HG03460 (cell line): ENCODE results near the gene MED17.

ENCODE experiments used
- ATAC-seq: cut with Tn5 transposase; IDR thresholded peaks from one replicate; pipeline ENCODE4 v1.9.1; 2021; ENCODE audit not compliant: unreplicated experiment

The MED17 gene

DNA sequence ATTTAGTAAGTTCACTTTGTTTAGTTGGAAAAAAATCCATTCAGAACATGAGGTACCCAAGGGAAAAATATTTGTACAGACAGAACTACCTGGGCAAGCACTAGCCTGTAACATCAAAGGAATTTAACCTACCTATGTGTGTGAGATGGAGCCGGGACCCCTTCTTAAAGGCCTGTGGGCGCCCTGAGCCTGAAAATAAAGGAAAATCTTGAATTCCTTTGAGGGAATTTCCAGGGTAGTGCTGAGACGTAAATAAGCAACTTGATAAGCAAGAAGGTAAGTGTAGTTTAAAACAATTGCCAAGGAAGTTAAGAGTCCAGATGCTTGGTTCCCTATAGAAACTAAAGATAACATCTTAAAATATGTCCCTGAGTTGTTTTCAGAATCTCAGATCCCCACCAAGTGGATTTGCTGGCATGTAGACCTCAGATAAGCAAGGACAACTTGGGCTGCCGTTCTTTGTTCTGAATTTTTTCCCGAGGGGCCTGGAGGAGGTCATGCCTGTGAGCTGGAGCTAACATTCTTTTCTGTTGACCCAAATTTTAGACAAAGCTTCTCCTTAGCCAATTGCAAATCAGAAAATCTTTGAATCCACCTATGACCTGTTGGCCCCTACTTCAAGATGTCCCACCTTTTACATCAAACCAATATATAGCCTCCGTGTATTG, 31.0 kb downstream of the MED17 start:
- ATAC-seq: no peak

DNA sequence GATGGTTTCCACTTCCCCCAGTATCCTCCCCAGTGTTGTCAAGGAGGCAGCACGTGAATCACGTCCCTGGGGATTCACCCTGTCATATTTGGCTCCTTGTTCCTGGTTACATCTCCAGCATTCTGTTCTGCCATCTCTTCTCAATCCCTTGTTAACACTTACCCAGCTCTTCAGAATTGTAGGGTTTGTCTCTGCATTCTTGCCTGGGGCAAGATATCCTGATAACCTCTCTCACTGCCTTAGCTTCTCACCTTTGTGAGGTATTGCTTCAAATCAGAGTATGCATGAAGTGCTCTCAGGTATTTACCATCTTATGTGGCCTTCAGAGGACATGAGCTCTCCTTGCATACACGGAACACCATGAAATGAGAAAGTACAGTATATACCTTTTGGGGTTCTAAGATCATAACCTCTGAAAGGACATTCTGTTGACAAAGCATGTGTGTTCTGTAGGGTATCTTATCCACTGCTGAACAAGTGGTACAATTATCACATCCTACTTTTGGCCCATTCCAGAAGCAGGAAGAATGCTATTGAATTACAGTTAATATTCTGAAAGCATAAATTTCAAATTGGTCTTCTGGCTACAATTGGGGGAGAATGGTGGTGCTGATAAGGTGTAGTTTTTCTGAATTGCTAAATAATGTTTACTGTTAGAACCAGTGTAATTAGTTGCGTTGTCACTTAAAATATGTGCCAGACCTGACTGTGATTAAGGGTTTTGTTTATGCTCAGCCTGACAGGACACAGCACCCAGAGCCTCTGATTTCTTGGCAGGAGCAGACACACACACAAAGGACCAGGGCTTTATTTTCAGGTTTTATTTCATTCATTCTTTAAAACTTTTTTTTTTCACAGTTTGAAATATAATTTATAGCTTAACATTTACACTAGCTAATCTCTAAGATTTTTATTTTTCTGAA, 33.6 kb downstream of the MED17 start:
- ATAC-seq: no peak

DNA sequence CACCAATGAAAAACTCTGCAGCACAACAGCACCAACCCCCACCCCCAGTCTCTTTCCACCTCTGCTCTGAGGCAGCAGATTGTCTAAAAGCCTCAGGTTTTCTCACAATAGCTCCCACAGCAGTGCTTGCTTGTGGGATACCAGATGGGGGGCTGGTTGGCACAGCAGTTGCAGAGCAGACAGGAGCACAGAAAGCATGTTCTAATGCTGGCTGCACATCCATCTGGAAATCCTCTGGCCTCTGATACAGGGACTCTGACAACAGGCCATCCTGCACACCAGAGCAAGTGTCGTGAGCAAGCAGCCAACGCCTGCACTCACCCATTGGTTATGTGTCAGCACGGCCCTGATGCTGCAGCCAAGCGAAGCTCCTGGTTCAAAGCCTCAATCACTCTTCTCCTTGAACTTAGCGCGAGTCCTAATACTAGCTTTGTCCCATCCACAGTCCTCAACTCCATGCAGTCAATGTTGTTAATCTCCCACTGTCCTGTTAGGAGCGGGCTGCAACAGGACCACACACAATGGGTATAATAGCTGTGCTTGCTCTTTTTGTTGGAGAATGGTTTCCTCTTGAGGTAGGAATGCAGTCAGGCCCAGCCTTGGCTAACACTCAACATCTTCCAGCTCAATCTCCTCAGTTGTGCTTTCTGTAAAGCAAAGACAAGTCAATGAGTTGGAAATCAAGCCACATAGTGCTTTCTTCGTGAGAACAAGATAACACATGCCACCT, 36.0 kb downstream of the MED17 start:
- no peak for ATAC-seq

DNA sequence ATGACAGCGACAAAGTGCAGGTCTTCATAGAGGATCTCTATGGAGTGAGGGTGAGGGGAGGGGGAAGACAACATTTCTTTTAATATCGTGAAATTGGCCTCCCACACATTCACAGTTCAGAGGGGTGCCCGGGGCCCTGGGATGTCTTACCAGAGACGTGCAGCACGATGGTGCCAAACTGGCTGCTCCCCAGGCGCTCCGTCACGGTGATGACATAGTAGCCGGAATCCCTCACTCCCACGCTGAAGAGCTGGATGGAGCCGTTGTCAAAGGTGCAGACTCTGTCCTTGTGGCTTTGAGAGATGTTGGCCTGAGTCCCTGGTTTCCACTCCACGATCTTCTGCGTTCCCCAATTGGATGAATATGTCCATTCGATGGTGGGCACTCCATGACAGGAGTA, 36.8 kb downstream of the MED17 start:
- no peak for ATAC-seq

DNA sequence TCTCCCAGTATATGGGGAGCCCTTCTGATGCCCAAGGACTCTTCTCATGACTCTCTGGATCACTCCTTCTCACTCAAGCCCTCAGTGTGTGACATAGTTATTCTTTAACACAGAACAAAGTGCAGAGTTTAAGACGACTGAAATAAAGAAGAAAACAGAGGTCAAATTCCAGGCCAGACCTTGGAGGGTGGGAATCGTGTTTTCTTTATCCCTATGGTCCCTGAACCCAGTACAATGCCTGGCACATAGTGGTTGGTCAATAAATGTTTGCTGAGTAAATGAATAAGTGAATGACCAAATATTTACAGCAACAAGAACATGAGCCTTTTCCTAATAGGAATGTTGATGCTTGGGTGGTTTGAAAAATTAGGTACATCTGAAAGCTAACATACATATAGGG, 37.5 kb downstream of the MED17 start:
- no peak for ATAC-seq

DNA sequence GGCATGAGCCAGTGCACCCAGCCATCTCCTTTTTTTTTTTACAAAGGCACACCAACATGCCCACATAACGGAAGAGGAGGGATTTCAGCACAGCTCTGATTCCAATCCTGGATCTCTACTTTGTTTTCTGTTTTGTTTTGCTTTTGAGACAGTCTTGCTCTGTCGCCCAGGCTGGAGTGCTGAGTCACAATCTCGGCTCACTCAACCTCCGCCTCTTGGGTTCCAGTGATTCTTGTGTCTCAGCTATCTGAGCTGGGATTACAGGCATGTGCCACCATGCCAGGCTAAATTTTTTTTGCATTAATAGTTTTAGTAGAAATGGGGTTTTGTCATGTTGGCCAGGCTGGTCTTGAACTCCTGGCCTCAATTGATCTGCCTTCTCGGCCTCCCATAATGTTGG, 38.3 kb downstream of the MED17 start:
- ATAC-seq: no peak

DNA sequence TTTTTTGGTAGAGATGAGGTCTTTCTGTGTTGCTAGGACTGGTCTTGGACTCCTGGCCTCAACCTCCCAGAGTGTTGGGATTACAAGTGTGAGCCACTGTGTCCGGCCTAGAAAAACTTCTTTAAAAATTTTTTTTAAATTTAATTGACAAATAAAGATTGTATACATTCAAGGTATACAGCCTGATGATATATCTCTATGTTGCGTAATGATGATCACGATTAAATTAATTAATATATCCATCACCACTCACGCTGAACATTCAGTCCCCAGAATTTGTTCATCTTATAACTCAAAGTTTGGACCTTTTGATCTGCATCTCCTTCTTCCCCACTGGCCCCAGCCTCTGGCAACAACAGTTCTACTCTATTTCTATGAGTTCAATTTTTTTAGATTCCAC, 39.1 kb downstream of the MED17 start:
- ATAC-seq: no peak

DNA sequence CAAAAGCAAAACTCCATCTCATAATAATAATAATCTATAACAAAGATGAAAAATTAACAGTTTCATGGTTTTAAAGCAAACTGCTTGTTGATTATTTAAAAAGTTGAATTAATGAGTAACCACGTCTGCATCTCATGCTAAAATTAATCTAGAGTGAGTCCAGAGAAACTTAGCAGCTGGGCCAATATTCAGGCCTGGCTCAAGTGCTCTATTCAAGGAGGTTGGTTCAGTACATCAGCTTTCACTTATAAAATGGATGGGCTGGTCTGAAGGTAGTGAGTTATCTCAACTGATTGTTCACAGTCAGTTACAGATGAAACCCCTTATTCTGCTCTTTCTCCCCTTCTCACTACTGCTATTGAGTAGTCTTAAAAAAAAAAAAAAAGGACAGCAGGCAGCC, 43.3 kb downstream of the MED17 start:
- ATAC-seq: no peak

DNA sequence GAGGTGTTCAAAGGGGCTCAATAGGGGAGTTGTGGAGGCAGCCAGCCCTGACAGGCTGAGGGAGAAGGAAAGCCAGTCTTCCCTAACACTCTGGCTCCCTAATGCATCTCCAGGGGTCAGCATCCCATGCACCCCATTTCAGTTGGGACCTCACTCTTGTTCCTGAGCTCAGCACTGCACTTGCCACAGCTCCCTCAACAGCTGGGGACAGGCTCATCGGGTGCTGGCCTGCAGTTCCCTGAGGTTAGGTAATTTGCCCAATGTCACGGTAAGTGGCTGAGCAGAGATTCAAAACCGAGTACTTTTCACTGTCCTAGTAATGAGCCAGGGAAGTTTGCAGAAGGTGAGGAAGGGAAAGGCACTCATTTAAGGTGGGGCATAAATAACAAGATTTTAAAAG, 45.5 kb downstream of the MED17 start:
- ATAC-seq: no peak

DNA sequence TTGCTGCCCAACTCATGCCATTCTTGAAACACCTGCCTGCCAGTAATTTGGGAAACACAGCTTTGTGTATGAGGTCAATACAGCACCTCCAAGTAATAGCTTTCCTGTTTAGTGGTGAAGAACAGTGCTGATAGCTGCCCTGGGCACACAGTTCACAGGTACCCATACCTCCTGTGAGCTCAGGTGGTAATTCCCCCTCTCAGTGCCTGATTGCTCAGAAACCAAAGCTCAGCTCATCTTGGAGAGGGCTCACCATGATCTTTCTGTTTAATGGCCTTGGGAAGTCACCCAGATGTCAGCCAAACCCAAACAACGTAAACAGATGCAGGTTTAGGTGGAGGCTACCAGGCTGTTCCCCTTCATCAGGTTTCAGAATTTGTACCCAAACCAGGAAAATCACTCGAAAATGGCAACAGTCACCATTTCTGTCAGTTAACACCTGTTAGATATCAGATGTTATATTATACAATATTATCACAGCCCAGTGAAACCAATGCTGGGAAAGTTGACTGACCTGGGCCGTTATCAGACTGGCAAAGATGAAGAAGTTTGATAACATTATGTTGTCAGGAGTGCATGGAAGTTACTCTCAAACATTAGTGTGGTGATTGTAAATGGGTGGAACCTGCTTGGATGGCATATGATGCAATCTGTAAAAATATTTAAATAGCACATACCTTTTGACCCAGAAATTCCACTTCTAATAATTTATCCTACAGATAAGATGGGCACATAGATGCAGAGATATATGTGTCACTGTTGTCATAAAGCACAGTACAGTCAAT, 47.5 kb downstream of the MED17 start:
- ATAC-seq: no peak

DNA sequence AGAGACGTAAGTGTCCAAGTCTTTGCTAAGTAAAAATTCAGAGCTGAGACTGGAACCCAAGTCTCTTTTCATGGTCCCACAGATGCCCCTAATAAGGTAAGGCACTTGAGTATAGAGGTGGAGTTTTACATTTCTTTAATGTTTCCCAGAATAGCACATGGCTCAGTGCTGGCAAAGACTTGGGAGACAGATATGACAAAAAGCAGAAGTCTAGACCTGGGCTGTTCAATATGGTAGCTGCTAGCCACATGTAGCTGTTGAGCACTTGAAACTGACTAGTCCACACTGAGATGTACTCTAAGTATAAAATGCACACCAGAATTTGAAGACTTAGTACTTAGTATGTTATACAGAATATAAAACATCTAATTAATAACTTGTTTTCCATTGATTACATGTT, 48.7 kb downstream of the MED17 start:
- no peak for ATAC-seq

DNA sequence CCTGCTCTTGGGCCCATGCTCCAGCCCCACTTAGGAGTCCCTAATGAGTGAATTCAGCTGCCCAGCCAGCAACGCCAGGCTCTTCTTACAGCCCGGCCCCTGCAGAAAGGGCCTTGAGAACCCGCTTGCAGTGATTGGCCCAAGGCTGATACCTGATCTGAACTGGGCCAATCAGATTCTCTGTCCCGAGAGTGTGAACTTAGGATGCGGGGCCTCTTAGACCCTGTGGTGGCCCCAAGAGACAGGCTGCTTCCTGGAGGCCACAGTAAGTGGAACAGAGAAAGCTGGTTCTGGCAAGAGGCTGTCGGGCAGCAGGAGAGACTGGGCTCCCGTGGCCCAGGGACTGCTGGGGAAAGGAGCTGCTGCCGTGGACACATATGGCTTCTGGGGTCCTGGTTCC, 54.9 kb downstream of the MED17 start:
- no peak for ATAC-seq

DNA sequence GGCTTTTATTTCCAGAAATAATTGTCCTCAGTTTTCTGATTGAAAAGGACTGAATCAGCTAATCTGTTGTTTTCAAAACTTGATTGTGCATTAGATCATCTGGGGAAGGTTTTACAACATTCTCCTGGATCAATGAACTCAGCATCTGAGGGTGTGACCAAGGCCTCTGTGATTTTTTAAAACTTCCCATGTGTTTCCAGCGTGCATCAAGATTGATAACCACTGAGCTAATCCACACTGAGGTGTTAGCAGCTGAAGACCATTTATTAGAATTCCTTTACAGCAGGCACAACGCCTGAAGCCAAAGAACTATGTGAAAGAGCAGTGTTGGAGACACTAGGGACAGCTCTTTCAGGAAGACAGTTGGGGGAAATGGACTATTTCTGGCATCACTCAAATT, 56.1 kb downstream of the MED17 start:
- no peak for ATAC-seq

DNA sequence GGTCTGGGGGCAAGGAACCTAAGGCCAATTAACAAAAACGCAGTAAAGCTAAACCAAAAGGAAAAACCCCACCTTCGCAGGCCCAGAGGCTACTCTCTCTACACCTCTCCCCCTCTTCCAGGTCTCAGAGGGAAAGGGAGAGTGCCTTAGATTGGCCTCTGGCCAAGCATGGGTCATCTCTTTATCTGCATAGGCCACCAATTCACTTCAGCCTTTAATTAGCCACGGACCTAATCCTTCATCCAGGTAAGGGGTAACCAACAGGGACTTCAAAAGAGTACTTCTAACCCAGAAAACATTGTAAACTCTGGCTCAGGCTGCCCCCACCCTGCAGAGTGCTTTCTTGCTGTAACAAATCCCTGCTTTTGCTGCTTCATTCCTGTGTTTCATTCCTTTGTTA, 56.9 kb downstream of the MED17 start:
- no peak for ATAC-seq

DNA sequence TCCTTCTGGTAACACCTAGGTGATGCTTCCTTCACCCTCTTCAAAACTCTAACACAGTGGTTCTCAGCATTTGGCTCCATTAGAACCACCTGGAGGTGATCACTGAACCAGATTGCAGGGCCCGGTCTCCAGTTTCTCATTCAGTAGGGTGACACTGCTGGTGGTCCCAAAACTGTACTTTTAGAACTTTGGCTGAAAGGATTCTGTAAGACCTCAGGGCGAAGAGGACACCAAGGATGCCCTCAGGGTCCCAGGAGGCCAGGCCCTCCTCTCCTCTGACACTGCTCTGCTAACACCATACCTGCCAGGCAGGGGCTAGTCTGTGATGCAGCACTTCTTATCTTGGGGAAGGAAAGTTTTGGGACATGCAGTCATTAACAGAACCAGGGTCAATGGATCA, 57.4 kb downstream of the MED17 start:
- no peak for ATAC-seq

DNA sequence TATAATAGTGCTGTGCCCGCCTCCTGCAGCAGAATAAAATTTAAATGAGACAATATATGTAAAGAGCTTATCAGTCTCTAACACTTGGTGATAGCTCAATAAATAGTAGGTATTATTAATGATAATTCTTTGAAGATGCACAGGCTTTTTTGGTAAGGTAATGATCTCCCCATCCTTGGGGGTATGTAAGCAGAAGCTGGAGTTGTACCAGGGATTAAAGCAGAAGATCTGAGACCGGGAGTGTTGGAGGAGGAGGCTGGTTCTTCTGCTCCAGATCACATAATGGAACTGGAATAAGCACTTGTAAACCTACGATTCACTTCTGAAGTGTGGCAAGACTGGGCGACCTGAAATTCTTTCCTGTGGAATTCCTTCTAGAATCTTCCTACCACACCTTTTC, 58.0 kb downstream of the MED17 start:
- no peak for ATAC-seq

DNA sequence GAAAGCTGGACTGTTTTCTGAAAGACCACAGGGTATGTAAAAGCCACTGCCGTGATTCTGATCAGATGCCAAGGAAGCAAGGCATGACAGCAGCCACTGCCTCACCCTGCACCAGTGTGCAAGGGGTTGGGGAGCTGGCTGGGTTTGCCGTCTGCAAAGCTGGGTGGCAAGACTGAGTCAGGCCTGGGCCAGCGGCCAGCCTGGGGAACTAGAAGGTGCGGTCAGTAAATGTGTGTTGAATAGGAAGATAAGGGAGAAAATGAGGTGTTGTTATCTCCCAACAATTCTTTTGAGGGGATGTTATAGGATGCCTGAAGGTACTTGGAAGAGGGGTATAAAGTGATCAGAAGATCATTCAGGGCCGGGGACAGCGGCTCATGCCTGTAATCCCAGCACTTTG, 58.4 kb downstream of the MED17 start:
- ATAC-seq: no peak

DNA sequence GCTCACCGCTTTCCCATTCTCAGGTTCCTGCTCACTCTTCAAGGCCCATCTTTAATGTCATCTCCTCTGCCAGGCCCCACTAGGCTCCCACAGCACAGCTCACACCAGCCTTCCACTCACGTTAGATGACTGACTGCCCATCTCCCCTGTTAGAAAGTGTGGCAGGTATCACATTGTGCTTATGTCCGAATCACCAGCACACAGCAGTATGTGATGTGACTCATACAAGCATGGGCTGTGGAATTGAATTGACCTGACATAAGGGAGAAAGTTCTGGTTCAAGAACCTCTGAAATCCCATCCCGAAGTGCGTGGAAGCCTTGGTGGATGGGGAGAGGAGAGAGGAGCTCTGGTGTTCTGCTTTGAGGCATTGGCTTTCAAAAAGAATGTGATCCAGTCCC, 59.8 kb downstream of the MED17 start:
- ATAC-seq: no peak

DNA sequence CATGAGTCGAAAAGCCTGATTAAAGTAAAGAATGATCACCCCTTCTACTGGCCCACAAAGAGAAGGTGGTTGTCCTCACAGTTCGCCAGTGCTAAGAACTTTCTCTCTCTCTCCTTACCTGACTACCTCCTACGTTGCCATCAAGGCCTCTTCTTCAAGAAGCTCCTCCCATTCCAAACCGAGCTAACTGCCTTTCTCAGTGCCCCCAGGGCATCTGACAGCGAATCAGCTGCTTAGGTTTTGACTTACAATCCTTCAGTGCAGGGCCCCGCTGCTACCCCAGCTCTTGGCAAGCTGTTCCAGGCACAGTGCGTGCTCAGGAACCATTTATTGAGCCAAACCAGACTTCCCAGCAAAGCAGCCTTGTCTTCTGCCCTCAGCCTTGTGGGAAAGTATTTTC, 60.5 kb downstream of the MED17 start:
- no peak for ATAC-seq

DNA sequence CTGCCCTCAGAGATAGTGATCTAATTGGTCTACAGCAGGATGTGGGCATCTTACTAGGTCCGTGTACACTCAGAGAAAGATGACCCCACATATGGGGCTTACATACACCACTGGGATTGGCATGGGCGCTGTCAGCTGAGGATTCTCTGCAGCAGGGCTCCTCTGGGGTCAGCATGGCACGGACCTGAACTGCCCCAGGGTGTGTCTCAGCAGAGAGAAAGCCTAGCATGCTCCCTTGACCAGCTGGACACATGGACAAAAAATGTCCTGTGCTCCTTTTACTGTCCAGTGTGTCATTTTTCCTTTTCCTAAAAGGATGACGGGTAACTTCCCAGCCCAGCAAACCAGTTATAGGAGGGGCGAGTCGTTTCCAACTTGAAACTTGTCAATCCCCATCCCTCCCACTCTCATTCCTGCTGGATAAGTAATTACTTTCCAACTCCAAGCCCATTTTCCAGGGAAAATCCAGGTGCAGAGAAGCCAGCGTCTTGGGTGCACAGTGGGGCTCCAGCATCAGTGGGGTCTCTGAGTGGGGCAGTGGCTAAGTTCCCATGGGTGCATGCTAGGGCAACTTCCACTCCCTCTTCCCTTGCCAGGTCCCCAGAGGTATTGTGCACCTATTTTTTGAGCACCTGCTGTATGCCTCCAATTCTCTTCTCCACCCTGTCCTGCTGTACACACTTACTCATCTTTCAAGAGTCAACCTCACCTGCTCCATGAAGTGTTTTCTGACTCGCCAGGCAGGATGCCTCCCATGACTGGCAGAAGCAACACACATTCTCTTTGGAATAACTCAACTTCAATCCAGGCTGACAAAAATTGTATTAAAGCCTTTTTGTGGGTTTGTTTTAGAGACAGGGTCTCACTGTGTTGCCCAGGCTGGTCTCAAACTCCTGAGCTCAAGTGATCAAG, 61.4 kb downstream of the MED17 start:
- ATAC-seq: no peak
